Activated T-cell treated with anti-CD3 and anti-CD28 coated beads, Interleukin-2, amount 50 U/mL, for 4 hours (primary cell): ENCODE measurements around the gene OR6B3. TPM values are rescaled to one million over a fixed set of nuclear protein-coding genes. Genes with fewer than 3 reads are reported as not detected.

Experiments
- ATAC-seq, 2 donors: fragments of 200-7000 bp; cut with Tn5 transposase; one replicate each; pipeline ENCODE4 v1.10.0; 2021
- DNase-seq: peaks from one replicate; pipeline ENCODE4 v3.0.0-alpha.2; 2020
- H3K27me3 Mint-ChIP-seq: one replicate; pipeline ENCODE4 v1.8.0; 2021; ENCODE audit warnings: low read depth, mixed read lengths
- H3K36me3 Mint-ChIP-seq: one replicate; pipeline ENCODE4 v1.8.0; 2022; ENCODE audit warnings: mixed read lengths; ENCODE audit not compliant: insufficient read depth
- H3K4me1 Mint-ChIP-seq: one replicate; pipeline ENCODE4 v1.8.0; 2021; ENCODE audit warnings: low read depth, mixed read lengths
- H3K4me3 Mint-ChIP-seq: one replicate; pipeline ENCODE4 v1.8.0; 2021; ENCODE audit warnings: mild to moderate bottlenecking, moderate library complexity, mixed read lengths
- H3K9me3 Mint-ChIP-seq: one replicate; pipeline ENCODE4 v1.8.0; 2021; ENCODE audit warnings: mixed read lengths
- total RNA-seq, 3 donors: library from RNA; stranded (reverse); gene quantifications; one replicate each; pipeline ENCODE4 v1.2.1, GENCODE V29; 2021

The OR6B3 gene
- total RNA-seq, result not detected

DNA sequence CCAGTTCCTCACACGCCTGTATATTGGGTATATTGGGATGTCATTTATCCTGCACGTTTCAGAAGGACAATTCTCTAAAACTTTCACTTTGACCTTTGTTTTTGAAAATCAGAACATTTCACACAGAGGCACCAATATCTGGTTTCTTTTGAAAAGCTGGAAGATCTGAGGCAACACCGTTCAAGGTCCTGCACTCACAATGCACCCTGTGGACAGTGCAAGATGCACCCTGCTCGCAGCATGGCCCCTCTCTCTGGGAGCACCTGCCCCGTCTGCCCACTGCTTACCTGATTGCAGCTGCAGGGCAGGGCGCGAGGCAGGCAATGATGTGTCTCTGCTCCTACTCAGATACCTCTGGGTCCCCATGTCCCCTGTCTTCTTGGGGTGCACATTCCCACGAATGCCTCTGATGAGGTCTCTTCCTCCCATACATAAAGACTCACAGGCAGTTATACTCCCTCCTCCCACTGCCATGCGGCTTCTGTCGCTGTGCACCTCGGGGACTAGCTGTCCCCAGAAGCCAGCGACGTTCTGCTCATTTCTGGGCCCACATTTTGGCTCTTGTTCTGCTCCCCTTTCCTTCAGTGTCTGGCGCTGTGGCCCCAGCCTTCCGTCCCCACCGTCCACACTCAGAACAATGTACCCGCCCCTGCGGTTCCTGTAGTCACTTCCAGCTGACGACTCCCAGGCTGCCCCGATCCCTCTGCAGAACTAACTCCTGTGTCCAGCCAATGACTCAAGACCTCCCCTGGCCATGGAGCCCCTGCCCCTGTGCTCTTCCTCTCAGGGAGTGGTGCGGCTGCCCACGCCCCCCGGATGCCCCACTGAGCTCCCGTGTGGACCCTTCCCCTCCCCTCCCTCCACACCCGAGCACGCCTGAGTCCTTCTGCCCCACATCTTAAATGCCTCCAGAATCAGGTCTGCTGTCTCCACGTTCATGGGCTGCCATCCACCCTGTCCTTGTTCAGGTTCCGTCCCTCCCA, at the start of gene OR6B3:
Gene OR6B3, minus strand, starts transcription at position 349 of the 983 bp plus-strand sequence.
- H3K36me3 Mint-ChIP-seq, result no peaks in the 10 kb centered on the region
- no peaks in the 10 kb centered on the region for H3K4me1 Mint-ChIP-seq
- H3K9me3 Mint-ChIP-seq, result no peaks in the 10 kb centered on the region
- H3K27me3 Mint-ChIP-seq, result peaks cover 50% of the 10 kb centered on the region
- ATAC-seq, result no peak
- H3K4me3 Mint-ChIP-seq, result no peak within 1 kb of the TSS
- no peak for DNase-seq

DNA sequence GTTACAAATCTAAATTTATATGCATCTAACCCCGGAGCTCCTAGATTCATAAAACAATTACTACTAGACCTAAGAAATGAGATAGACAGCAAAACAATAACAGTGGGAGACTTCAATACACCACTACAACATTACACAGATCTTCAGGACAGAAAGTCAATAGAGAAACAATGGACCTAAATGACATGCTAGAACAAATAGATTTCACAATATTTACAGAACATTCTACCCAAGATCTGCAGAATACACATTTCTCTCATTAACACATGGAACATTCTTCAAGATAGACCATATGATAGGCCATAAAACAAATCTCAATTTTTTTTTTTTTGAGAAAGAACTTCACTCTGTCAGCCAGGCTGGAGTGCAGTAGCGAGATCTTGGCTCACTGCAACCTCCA, 45.0 kb upstream of the OR6B3 start:
- H3K27me3 Mint-ChIP-seq, result peaks cover 64% of the 10 kb centered on the region
- no peaks in the 10 kb centered on the region for H3K4me1 Mint-ChIP-seq
- ATAC-seq (no peak), DNase-seq (no peak)
- H3K4me3 Mint-ChIP-seq, result no peak overlapping the region
- H3K36me3 Mint-ChIP-seq, result peaks cover 3% of the 10 kb centered on the region
- peaks cover 13% of the 10 kb centered on the region for H3K9me3 Mint-ChIP-seq

- no peak for DNase-seq
- Mint-ChIP-seq H3K4me3 (no peak overlapping the region), H3K4me1 (no peaks in the 10 kb centered on the region), H3K9me3 (peaks cover 13% of the 10 kb centered on the region), H3K27me3 (peaks cover 76% of the 10 kb centered on the region), H3K36me3 (peaks cover 3% of the 10 kb centered on the region)
- ATAC-seq, result no peak
Measured at GRCh38 chr2:240095556-240096523, 42.5 kb upstream of the OR6B3 start.

GRCh38 chr2:240089306-240089705, 36.0 kb upstream of the OR6B3 start:
- peaks cover 19% of the 10 kb centered on the region for H3K9me3 Mint-ChIP-seq
- peaks cover 49% of the 10 kb centered on the region for H3K27me3 Mint-ChIP-seq
- no peak for ATAC-seq
- DNase-seq, result no peak
- H3K36me3 Mint-ChIP-seq, result no peaks in the 10 kb centered on the region
- no peak overlapping the region for H3K4me3 Mint-ChIP-seq
- no peaks in the 10 kb centered on the region for H3K4me1 Mint-ChIP-seq

DNA sequence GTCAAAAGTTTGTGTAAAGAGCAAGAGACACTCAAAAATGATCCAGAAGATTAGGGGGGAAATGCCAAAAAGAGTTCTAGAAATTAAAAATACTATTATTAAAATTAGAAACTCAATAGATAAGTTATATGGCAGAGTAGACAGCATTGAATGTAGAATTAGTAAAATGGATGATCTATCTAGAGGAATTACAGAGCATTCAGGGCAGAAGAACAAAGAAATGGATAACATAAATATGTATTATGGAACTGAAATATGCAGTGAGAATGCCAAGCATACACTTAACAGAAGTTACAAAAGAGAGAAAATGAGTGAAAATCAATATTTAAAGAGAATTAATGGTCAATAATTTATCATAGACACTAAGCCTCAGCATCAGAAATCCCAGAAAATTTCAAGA, 33.2 kb upstream of the OR6B3 start:
- Mint-ChIP-seq H3K4me3 (no peak overlapping the region), H3K36me3 (no peaks in the 10 kb centered on the region), H3K9me3 (peaks cover 19% of the 10 kb centered on the region), H3K27me3 (peaks cover 37% of the 10 kb centered on the region), H3K4me1 (no peaks in the 10 kb centered on the region)
- DNase-seq (no peak), ATAC-seq (no peak)

GRCh38 chr2:240078631-240079030, 25.3 kb upstream of the OR6B3 start:
- H3K27me3 Mint-ChIP-seq, result peaks cover 37% of the 10 kb centered on the region
- H3K4me3 Mint-ChIP-seq, result no peak overlapping the region
- ATAC-seq, result no peak
- DNase-seq, result no peak
- H3K9me3 Mint-ChIP-seq, result peaks cover 16% of the 10 kb centered on the region
- H3K4me1 Mint-ChIP-seq, result no peaks in the 10 kb centered on the region
- H3K36me3 Mint-ChIP-seq, result no peaks in the 10 kb centered on the region

DNA sequence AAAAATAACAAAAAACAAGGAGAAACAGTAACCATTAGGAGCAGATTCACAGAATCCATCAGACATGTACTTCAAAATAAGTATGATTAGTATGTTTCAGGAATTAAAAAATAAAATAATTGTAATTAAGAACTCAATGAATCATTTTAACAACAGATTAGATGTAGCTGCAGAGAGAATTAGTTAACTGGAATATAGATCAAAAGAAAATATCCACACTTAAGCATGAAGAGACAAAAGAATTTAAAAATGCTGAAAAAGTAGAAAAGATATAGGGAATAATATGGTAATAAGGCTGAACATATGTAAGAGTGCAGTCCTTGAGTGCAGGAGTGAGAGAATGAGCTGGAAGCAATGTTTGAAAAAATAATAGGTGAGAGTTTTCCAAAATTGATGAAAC, 24.1 kb upstream of the OR6B3 start:
- Mint-ChIP-seq H3K27me3 (peaks cover 32% of the 10 kb centered on the region), H3K9me3 (peaks cover 16% of the 10 kb centered on the region)

DNA sequence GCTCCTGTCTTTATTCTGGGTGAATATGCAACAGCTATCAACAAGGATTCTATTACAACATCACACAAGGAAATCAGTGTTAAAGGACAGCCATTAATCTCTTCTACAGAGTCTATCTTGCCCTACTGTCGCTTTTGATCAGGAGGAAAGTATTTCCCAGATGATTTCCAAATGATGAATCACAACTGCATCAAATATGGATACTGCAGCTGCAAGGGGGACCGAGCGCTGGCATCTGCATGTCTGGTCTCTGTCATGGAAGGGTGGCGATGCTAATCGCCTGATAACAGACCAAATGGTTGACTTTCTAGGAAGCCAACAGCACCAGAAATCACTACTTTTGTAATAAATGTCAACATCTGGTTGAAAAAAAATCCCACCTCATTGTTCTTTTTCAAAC, 21.2 kb upstream of the OR6B3 start:
- Mint-ChIP-seq H3K4me1 (no peaks in the 10 kb centered on the region), H3K36me3 (no peaks in the 10 kb centered on the region), H3K9me3 (peaks cover 16% of the 10 kb centered on the region), H3K4me3 (no peak overlapping the region), H3K27me3 (peaks cover 34% of the 10 kb centered on the region)
- ATAC-seq (no peak), DNase-seq (no peak)

More for the DNA sequence above, 24.1 kb upstream of the OR6B3 start:
- Mint-ChIP-seq H3K4me1 (no peaks in the 10 kb centered on the region), H3K36me3 (no peaks in the 10 kb centered on the region), H3K4me3 (no peak overlapping the region)
- no peak for ATAC-seq
- DNase-seq, result no peak

DNA sequence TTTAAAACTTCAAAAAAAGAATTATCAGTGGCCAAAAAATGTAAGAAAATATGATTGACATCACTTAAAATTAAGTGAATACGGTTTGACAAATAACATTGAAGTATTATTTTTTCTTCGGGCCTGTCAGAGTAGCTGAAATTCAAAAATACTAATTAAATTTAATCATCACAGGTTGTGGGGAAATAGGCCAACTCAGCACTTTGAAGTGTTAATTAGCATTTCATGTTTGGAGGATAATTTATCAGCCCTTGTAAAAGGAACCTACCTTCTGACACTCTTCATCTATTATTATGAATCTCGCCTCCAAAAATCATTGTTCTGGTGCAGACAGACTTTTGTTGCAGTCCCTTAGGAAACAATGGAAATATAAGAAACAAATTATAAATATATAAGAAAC, 17.6 kb upstream of the OR6B3 start:
- no peaks in the 10 kb centered on the region for H3K36me3 Mint-ChIP-seq
- ATAC-seq, result no peak
- peaks cover 30% of the 10 kb centered on the region for H3K27me3 Mint-ChIP-seq
- peaks cover 7% of the 10 kb centered on the region for H3K9me3 Mint-ChIP-seq
- no peak overlapping the region for H3K4me3 Mint-ChIP-seq
- no peak for DNase-seq
- no peaks in the 10 kb centered on the region for H3K4me1 Mint-ChIP-seq

GRCh38 chr2:240069829-240070228, 16.5 kb upstream of the OR6B3 start:
- peaks cover 30% of the 10 kb centered on the region for H3K27me3 Mint-ChIP-seq

GRCh38 chr2:240068193-240068592, 14.9 kb upstream of the OR6B3 start:
- ATAC-seq (no peak), DNase-seq (no peak)
- Mint-ChIP-seq H3K9me3 (peaks cover 4% of the 10 kb centered on the region), H3K4me1 (no peaks in the 10 kb centered on the region), H3K36me3 (no peaks in the 10 kb centered on the region), H3K27me3 (peaks cover 23% of the 10 kb centered on the region), H3K4me3 (no peak overlapping the region)

More at GRCh38 chr2:240069829-240070228, 16.5 kb upstream of the OR6B3 start:
- no peak overlapping the region for H3K4me3 Mint-ChIP-seq
- peaks cover 4% of the 10 kb centered on the region for H3K9me3 Mint-ChIP-seq
- ATAC-seq (no peak), DNase-seq (no peak)
- no peaks in the 10 kb centered on the region for H3K36me3 Mint-ChIP-seq
- H3K4me1 Mint-ChIP-seq, result no peaks in the 10 kb centered on the region

DNA sequence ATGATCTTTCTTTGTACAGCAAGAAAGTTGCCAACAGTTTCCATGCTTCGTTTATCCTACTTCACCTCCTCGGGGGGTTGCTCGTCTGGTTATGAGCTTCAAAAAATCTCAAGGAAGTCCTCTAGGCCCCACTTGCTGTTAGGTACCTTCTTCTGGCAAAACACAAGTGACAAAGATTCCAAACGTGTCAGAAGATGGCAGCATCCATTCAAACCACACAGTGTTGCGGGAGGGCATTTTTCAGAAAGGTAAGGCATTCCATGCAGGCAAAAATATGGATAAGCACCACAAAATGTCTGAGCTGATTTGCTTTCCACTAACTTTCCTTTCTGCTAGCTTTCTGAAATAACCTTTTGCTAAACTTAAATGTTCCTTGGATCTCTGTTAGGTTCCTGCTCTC, 13.2 kb upstream of the OR6B3 start:
- peaks cover 4% of the 10 kb centered on the region for H3K9me3 Mint-ChIP-seq
- H3K4me1 Mint-ChIP-seq, result no peaks in the 10 kb centered on the region
- ATAC-seq (no peak), DNase-seq (no peak)
- H3K4me3 Mint-ChIP-seq, result no peak overlapping the region
- H3K27me3 Mint-ChIP-seq, result peaks cover 19% of the 10 kb centered on the region
- H3K36me3 Mint-ChIP-seq, result no peaks in the 10 kb centered on the region

DNA sequence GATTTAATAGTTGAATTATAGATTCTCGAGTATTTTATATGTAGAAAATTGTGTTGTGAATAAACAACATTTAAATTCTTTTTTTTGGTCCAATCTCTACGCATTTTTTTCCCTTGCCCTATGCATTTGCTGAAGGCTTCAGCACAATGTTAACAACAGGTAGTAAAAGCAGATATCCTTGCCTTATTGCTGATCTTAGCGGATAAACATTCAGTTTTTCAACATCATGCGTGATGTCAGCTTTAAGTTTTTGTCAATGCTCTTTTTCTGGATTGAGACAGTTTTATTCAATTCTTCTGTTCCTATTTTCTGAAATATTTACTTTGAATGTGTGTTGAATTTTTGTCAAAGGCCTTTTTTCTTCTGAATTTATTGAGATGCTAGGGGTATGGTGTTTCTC, 11.6 kb upstream of the OR6B3 start:
- ATAC-seq, result no peak
- no peaks in the 10 kb centered on the region for H3K36me3 Mint-ChIP-seq
- peaks cover 19% of the 10 kb centered on the region for H3K27me3 Mint-ChIP-seq
- H3K4me3 Mint-ChIP-seq, result no peak overlapping the region
- DNase-seq, result no peak
- H3K4me1 Mint-ChIP-seq, result no peaks in the 10 kb centered on the region
- H3K9me3 Mint-ChIP-seq, result peaks cover 4% of the 10 kb centered on the region

- Mint-ChIP-seq H3K4me1 (no peaks in the 10 kb centered on the region), H3K27me3 (peaks cover 25% of the 10 kb centered on the region), H3K36me3 (no peaks in the 10 kb centered on the region), H3K9me3 (no peaks in the 10 kb centered on the region), H3K4me3 (no peak overlapping the region)
- ATAC-seq (peak; percentile 55 to 72), DNase-seq (peak; percentile 38)
Measured at GRCh38 chr2:240060977-240061591, 7.8 kb upstream of the OR6B3 start.
